HG02885 (cell line): ENCODE results near the gene ELP5.

Source experiments
- ATAC-seq: cut with Tn5 transposase; IDR thresholded peaks from one replicate; pipeline ENCODE4 v1.9.1; 2021; ENCODE audit warnings: mild to moderate bottlenecking; ENCODE audit not compliant: unreplicated experiment, poor library complexity

The ELP5 gene

GRCh38 chr17:7218166-7218565, 33.8 kb upstream of the ELP5 start:
- ATAC-seq: no peak

- no peak for ATAC-seq
These were observed 33.3 kb upstream of the ELP5 start for GRCh38 chr17:7218758-7219157.

- ATAC-seq: no peak
These were observed 32.7 kb upstream of the ELP5 start for GRCh38 chr17:7219229-7219811.

- peak; percentile 67 for ATAC-seq
These were observed 32.0 kb upstream of the ELP5 start, which contains the start of the genes ACADVL and DLG4 for GRCh38 chr17:7219812-7220592. TSS of gene ACADVL (plus strand) at chr17:7219938. CDS start at chr17:7219985, 47 bp downstream. TSS of gene DLG4 (minus strand) at chr17:7219836.

GRCh38 chr17:7220593-7221277, 31.3 kb upstream of the ELP5 start:
- no peak for ATAC-seq

- ATAC-seq: no peak
These were observed 30.5 kb upstream of the ELP5 start for GRCh38 chr17:7221278-7222092.

GRCh38 chr17:7222093-7222971, 29.7 kb upstream of the ELP5 start:
- ATAC-seq: no peak

GRCh38 chr17:7222972-7223292, 29.1 kb upstream of the ELP5 start:
- ATAC-seq: no peak

GRCh38 chr17:7223375-7223774, 28.6 kb upstream of the ELP5 start:
- no peak for ATAC-seq

GRCh38 chr17:7224110-7224509, 27.9 kb upstream of the ELP5 start:
- no peak for ATAC-seq

GRCh38 chr17:7224661-7225111, 27.3 kb upstream of the ELP5 start:
- ATAC-seq: no peak

GRCh38 chr17:7225711-7226331, 26.2 kb upstream of the ELP5 start:
- no peak for ATAC-seq

GRCh38 chr17:7226721-7227710, 25.0 kb upstream of the ELP5 start:
- ATAC-seq: no peak

GRCh38 chr17:7228920-7229319, 23.1 kb upstream of the ELP5 start:
- no peak for ATAC-seq

GRCh38 chr17:7229504-7229903, 22.5 kb upstream of the ELP5 start:
- no peak for ATAC-seq

- no peak for ATAC-seq
These were observed 19.9 kb upstream of the ELP5 start for GRCh38 chr17:7232114-7232513.

GRCh38 chr17:7233701-7234082, 18.3 kb upstream of the ELP5 start:
- ATAC-seq: no peak
